D721Med (cell line): Measurements from ENCODE around the gene ARHGAP8.
"Not testable (repeated sequence)": the region's sequence is repeated elsewhere in the genome, so short reads cannot be mapped to it uniquely, and the experiment has no call there.

Experiments used
- DNase-seq: peaks from one replicate; pipeline ENCODE4 v3.0.0; 2011; ENCODE audit warnings: low spot score; ENCODE audit not compliant: insufficient read length
- FAIRE-seq: peaks from 2 replicates; lab custom pipeline; 2011; peaks lifted over from hg19 to GRCh38; lab: Jason Lieb, UNC
- CTCF ChIP-seq: IDR thresholded peaks from 2 replicates; pipeline ENCODE4 v1.5.1; 2012; ENCODE audit warnings: mild to moderate bottlenecking, control low read depth; ENCODE audit not compliant: insufficient read depth; ENCODE audit errors: missing control alignments

The ARHGAP8 gene

GRCh38 chr22:44734801-44735517, 17.4 kb upstream of the ARHGAP8 start:
- no peak for FAIRE-seq
- no peak for DNase-seq
- no peak for TF ChIP-seq CTCF

GRCh38 chr22:44735518-44736428, 16.6 kb upstream of the ARHGAP8 start:
- TF ChIP-seq CTCF = peak; percentile 83
- FAIRE-seq = no peak
- peak; percentile 68 for DNase-seq

- FAIRE-seq (no peak), DNase-seq (no peak)
- no peak for TF ChIP-seq CTCF
Observed at GRCh38 chr22:44736581-44737405, 15.6 kb upstream of the ARHGAP8 start.

DNA sequence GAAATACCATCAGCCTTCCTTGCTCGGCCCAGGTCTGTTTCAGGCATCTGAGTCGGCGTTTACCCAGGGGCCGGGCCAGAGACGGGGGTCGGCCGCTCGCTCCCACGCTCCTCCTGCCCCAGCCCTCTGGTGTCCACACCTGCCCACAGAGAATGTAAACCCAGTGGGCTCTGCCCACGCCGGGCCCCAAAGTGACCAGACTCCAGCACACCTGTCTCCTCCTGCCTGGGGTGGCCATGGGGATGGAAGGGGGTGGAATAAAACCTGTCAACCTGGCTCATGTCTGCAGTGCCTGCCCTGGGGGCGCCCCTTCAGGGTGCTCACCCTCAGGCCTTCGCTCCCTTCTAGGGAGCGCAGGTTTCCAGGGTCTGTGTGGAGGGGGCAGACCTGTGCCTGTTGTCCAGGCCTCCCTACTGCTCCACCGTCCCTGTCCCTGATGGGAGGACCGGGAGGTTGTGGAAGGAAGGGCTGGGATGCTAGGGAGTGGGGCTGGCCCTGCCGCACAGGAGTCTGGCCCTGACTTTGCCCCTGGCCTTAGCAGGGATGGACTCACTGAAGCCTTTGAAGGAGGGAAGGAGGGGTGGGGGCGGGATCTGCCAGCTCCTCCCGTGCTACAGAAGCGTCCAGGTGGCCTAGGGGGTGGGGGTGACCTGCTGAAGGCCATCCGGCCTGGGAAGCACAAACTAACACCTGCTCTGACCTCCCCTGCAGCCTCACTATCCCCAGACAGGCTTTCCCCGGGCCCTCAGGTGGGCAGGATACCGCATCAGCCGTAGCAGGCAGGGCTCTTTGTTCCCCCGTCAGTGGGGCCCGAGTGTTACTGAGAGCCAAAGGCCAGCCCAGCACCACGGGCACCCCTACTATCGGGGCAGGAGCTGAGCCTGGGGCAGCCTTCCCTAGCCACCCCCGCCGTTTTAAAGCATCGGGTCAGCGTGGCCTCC, 14.7 kb upstream of the ARHGAP8 start:
- FAIRE-seq = no peak
- no peak for TF ChIP-seq CTCF
- DNase-seq = no peak

- DNase-seq = no peak
- no peak for FAIRE-seq
- TF ChIP-seq CTCF = no peak
Observed at GRCh38 chr22:44738347-44738715, 14.0 kb upstream of the ARHGAP8 start.

GRCh38 chr22:44739024-44739423, 13.4 kb upstream of the ARHGAP8 start:
- TF ChIP-seq CTCF = no peak
- FAIRE-seq = no peak
- DNase-seq = no peak

- not testable (repeated sequence) for FAIRE-seq, DNase-seq
Observed at GRCh38 chr22:44739666-44740065, 12.7 kb upstream of the ARHGAP8 start.
